ENCODE data around the gene MRPL37.
"Not testable (repeated sequence)": the region's sequence is repeated elsewhere in the genome, so short reads cannot be mapped to it uniquely, and the experiment has no call there.

DNA sequence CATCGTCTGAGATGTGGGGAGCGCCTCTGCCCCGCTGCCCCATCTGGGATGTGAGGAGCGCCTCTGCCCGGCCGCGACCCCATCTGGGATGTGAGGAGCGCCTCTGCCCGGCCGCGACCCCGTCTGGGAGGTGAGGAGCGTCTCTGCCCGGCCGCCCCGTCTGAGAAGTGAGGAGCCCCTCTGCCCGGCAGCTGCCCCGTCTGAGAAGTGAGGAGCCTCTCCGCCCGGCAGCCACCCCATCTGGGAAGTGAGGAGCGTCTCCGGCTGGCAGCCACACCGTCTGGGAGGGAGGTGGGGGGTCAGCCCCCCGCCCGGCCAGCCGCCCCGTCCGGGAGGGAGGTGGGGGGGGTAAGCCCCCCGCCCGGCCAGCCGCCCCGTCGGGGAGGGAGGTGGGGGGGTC lies 33.2 kb downstream of the MRPL37 start:
- TF ChIP-seq, protein P1, sequence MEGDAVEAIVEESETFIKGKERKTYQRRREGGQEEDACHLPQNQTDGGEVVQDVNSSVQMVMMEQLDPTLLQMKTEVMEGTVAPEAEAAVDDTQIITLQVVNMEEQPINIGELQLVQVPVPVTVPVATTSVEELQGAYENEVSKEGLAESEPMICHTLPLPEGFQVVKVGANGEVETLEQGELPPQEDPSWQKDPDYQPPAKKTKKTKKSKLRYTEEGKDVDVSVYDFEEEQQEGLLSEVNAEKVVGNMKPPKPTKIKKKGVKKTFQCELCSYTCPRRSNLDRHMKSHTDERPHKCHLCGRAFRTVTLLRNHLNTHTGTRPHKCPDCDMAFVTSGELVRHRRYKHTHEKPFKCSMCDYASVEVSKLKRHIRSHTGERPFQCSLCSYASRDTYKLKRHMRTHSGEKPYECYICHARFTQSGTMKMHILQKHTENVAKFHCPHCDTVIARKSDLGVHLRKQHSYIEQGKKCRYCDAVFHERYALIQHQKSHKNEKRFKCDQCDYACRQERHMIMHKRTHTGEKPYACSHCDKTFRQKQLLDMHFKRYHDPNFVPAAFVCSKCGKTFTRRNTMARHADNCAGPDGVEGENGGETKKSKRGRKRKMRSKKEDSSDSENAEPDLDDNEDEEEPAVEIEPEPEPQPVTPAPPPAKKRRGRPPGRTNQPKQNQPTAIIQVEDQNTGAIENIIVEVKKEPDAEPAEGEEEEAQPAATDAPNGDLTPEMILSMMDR (IDR thresholded peaks at IDR 0.05) = not testable (repeated sequence)
- not testable (repeated sequence) for TF ChIP-seq SMC3 (IDR thresholded peaks at IDR 0.05); FOSL2 (IDR thresholded peaks at IDR 0.05); FOSL2 (CRISPR knock-in tag; IDR thresholded peaks at IDR 0.05); JUNB (IDR thresholded peaks at IDR 0.05); HOXB13 (CRISPR knock-in tag; IDR thresholded peaks at IDR 0.05; ENCODE audit: low read depth); TP53 (CRISPR knock-in tag; IDR thresholded peaks at IDR 0.05); KDM1A (IDR thresholded peaks at IDR 0.05; ENCODE audit: low read depth); POLR2A (IDR thresholded peaks at IDR 0.05; ENCODE audit: low read length)
- TF ChIP-seq, protein P2, sequence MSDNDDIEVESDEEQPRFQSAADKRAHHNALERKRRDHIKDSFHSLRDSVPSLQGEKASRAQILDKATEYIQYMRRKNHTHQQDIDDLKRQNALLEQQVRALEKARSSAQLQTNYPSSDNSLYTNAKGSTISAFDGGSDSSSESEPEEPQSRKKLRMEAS (IDR thresholded peaks at IDR 0.05) = not testable (repeated sequence)
